Skeletal muscle tissue (tissue), 4 donors: Measurements from ENCODE around the gene MAP2K4. TPM values are rescaled to one million over a fixed set of nuclear protein-coding genes. Genes with fewer than 3 reads are reported as not detected.

ENCODE experiments used
- H3K27ac ChIP-seq: one replicate; pipeline ENCODE4 v1.7.0; 2013; ENCODE audit warnings: mild to moderate bottlenecking, low read depth, low read length, inconsistent platforms
- H3K27me3 ChIP-seq, 3 donors: one replicate each; pipeline ENCODE4 v1.7.0; 2013; ENCODE audit warnings: low read length in 3 of 3; ENCODE audit not compliant: control insufficient read depth in 3 of 3, insufficient read depth in 3 of 3
- H3K36me3 ChIP-seq, 3 donors: one replicate each; pipeline ENCODE4 v1.7.0; 2013; ENCODE audit warnings: low read length in 3 of 3; ENCODE audit not compliant: control insufficient read depth in 3 of 3, insufficient read depth in 3 of 3
- H3K4me1 ChIP-seq, 3 donors: one replicate each; pipeline ENCODE4 v1.7.0; 2013; ENCODE audit warnings: low read length in 3 of 3, mild to moderate bottlenecking in 3 of 3; ENCODE audit not compliant: control insufficient read depth in 3 of 3, insufficient read depth in 3 of 3
- H3K4me3 ChIP-seq, 3 donors: one replicate each; pipeline ENCODE4 v1.7.0; 2013; ENCODE audit warnings: low read length in 3 of 3
- H3K9ac ChIP-seq, 3 donors: one replicate each; pipeline ENCODE4 v1.7.0; 2013; ENCODE audit warnings: low read length in 3 of 3, mild to moderate bottlenecking in 3 of 3, moderate library complexity in 2 of 3, low read depth in 1 of 3
- H3K9me3 ChIP-seq, 3 donors: one replicate each; pipeline ENCODE4 v1.7.0; 2013; ENCODE audit warnings: low read length in 3 of 3; ENCODE audit not compliant: control insufficient read depth in 3 of 3
- total RNA-seq: library from RNA; depleted of rRNA; stranded (reverse); fragments of >200 nt; gene quantifications from one replicate; pipeline ENCODE4 v1.2.3, GENCODE V29; 2014
- donor health status: Osteomylitis.

The MAP2K4 gene
- total RNA-seq, 1 donor from 2014 or later, result 40.7 TPM

DNA sequence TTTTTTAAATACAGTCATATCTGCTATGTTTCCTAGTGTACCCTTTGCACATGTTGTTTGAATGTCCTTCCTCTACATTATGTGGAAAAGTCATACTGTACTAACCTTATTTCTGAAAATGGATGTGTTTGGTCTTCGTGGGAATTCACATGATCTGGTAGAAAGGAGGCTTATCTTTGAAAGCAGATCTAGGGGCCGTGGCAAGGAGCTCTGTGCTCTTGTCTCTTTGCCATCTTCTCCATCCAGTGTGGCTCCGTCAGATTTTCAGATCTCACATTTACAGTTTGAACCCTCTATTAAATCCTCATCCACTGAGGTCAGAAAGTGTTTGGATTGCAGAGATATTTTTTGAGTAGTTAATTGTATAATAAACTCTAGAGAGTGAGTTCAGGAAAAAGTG lies 32.9 kb downstream of the MAP2K4 start:
- peaks cover 6 to 7% (median 7%) of the 10 kb centered on the region in 3 donors for H3K4me1 ChIP-seq

GRCh38 chr17:12055889-12056288 lies 35.2 kb downstream of the MAP2K4 start:
- no peaks in the 10 kb centered on the region for H3K27me3 ChIP-seq
- H3K4me3 ChIP-seq, result no peak overlapping the region
- no peak overlapping the region for H3K27ac ChIP-seq
- peaks cover 5 to 7% (median 6%) of the 10 kb centered on the region in 3 donors for H3K4me1 ChIP-seq
- no peaks in the 10 kb centered on the region for H3K36me3 ChIP-seq
- no peaks in the 10 kb centered on the region for H3K9me3 ChIP-seq
- no peak overlapping the region for H3K9ac ChIP-seq

More for the DNA sequence above, 32.9 kb downstream of the MAP2K4 start:
- no peaks in the 10 kb centered on the region for H3K9me3 ChIP-seq
- H3K27ac ChIP-seq, result no peak overlapping the region
- no peaks in the 10 kb centered on the region for H3K36me3 ChIP-seq
- H3K9ac ChIP-seq, result no peak overlapping the region
- no peaks in the 10 kb centered on the region for H3K27me3 ChIP-seq
- no peak overlapping the region for H3K4me3 ChIP-seq

DNA sequence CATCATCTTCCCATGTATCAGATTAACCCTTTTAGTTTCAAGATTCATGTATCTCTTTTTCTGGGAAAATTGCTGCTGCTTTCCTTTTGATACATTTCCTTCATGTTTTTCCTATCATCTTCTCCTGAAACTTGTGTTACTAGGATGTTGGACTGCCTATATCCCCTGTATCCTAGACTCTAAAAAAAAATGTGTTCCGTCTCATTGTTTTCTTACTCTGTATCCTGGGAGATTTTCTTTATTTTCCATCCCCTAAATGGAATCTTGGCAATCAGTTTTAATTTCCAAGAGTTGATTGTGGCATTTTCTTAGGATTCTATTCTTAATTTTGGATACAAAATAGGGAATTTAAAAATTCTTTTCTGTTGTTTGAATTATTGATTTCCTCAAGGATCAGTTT lies 36.8 kb downstream of the MAP2K4 start:
- H3K27me3 ChIP-seq, result no peaks in the 10 kb centered on the region
- no peaks in the 10 kb centered on the region for H3K9me3 ChIP-seq
- H3K9ac ChIP-seq, result no peak overlapping the region
- H3K4me1 ChIP-seq, result peaks cover 0 to 2% (median under 1%) of the 10 kb centered on the region in 3 donors
- H3K27ac ChIP-seq, result no peak overlapping the region
- H3K36me3 ChIP-seq, result no peaks in the 10 kb centered on the region
- no peak overlapping the region for H3K4me3 ChIP-seq

GRCh38 chr17:12058535-12058934 lies 37.9 kb downstream of the MAP2K4 start:
- Histone ChIP-seq H3K9ac (no peak overlapping the region), H3K27ac (no peak overlapping the region), H3K36me3 (no peaks in the 10 kb centered on the region), H3K9me3 (no peaks in the 10 kb centered on the region), H3K27me3 (no peaks in the 10 kb centered on the region), H3K4me1 (peaks cover 0 to 2% (median 0%) of the 10 kb centered on the region in 3 donors), H3K4me3 (no peak overlapping the region)

DNA sequence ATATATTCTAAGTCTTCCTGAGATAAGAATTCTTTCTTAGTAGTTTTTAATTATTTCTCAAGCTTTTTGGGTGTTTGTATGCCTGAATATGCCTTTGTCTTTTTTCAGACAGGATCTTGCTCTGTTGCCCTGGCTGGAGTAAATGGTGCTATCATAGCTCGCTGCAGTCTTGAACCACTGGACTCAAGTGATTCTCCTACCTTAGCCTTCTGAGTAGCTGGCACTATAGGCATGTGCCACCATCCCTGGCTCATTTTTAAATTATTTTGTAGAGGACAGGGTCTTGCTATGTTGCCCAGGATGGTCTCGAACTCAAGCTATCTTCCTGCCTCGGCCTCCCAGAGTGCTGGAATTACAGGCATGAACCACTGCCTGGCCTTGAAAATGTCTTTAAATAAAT lies 41.6 kb downstream of the MAP2K4 start:
- no peak overlapping the region for H3K4me3 ChIP-seq
- no peaks in the 10 kb centered on the region for H3K36me3 ChIP-seq
- no peaks in the 10 kb centered on the region for H3K9me3 ChIP-seq
- H3K4me1 ChIP-seq, result peaks cover 0 to 2% (median 0%) of the 10 kb centered on the region in 3 donors
- no peaks in the 10 kb centered on the region for H3K27me3 ChIP-seq
- H3K27ac ChIP-seq, result no peak overlapping the region
- H3K9ac ChIP-seq, result no peak overlapping the region

GRCh38 chr17:12064395-12064794 lies 43.7 kb downstream of the MAP2K4 start:
- Histone ChIP-seq H3K36me3 (peaks cover 0 to 2% (median 0%) of the 10 kb centered on the region in 3 donors), H3K4me3 (no peak overlapping the region), H3K27ac (no peak overlapping the region), H3K9ac (no peak overlapping the region), H3K4me1 (no peaks in the 10 kb centered on the region), H3K9me3 (no peaks in the 10 kb centered on the region), H3K27me3 (no peaks in the 10 kb centered on the region)

GRCh38 chr17:12067485-12067884 lies 46.8 kb downstream of the MAP2K4 start:
- H3K4me3 ChIP-seq, result no peak overlapping the region
- peaks cover 0 to 2% (median 0%) of the 10 kb centered on the region in 3 donors for H3K36me3 ChIP-seq
- H3K9me3 ChIP-seq, result no peaks in the 10 kb centered on the region
- H3K27ac ChIP-seq, result no peak overlapping the region
- H3K27me3 ChIP-seq, result no peaks in the 10 kb centered on the region
- no peak overlapping the region for H3K9ac ChIP-seq
- H3K4me1 ChIP-seq, result no peaks in the 10 kb centered on the region

DNA sequence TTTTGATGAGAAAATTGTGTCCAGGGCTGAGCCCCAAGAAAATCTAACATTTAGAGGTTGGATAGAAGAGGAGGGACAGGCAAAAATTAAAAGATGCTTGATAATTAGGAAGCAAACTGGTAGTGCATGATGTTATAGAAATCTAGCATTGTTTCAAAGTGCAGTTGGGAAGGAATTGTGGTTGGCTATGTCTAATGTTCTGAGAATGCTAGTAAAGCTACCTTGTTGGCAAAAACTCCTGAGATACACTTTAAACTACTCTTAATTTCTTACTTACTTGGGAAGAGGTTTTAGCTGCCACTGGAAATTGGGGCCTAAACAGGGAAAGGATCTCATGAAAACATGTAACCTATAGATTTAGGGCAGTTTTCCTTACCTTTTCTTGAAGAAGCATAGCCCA lies 48.3 kb downstream of the MAP2K4 start:
- no peak overlapping the region for H3K4me3 ChIP-seq
- H3K27ac ChIP-seq, result no peak overlapping the region
- H3K36me3 ChIP-seq, result peaks cover 0 to 2% (median 0%) of the 10 kb centered on the region in 3 donors
- H3K27me3 ChIP-seq, result no peaks in the 10 kb centered on the region
- no peak overlapping the region for H3K9ac ChIP-seq
- no peaks in the 10 kb centered on the region for H3K4me1 ChIP-seq
- no peaks in the 10 kb centered on the region for H3K9me3 ChIP-seq

DNA sequence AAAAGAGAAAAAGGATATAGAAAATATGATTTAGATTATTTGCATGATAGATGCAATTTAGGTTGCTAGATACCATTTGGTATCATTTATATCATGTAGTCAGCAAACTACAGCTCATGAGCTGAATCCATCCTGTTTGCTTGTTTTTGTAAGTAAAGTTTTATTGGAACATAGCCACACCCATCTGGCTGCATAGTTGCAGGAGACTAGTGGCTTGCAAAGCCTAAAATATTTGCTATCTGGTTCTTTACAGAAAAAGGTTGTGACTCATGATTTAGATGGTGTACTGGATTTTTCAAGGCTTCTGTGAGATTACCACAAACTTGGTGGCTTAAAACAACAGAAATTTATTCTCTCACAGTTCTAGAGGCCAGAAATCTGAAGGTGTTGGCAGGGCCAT lies 49.9 kb downstream of the MAP2K4 start:
- Histone ChIP-seq H3K4me1 (no peaks in the 10 kb centered on the region), H3K9ac (no peak overlapping the region), H3K36me3 (peaks cover 0 to 2% (median 0%) of the 10 kb centered on the region in 3 donors), H3K9me3 (no peaks in the 10 kb centered on the region), H3K4me3 (no peak overlapping the region), H3K27me3 (no peaks in the 10 kb centered on the region), H3K27ac (no peak overlapping the region)

DNA sequence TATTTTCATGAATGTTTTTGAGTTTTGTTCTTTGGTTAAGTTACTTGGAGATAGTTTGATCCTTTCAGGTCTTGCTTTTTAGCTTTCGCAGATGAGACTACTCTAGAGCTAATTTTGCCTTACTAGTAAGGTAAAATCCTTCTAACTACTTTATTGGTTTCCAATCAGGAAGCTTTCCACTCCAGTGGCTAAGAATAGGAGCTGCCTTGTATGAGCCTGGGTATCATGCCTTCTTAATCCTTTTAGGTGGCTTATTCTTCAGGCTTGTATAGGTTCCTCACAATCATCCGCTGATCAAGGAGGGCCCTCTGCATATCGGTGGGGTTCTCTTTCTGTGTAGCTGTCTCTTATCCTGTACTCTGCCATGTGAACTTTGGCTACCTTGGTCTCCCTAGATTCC lies 53.7 kb downstream of the MAP2K4 start:
- Histone ChIP-seq H3K4me1 (no peaks in the 10 kb centered on the region), H3K27ac (no peak overlapping the region), H3K9me3 (no peaks in the 10 kb centered on the region), H3K36me3 (peaks cover 0 to 6% (median 3%) of the 10 kb centered on the region in 3 donors), H3K9ac (no peak overlapping the region), H3K4me3 (no peak overlapping the region), H3K27me3 (no peaks in the 10 kb centered on the region)

- H3K9ac ChIP-seq, result no peak overlapping the region
- no peak overlapping the region for H3K27ac ChIP-seq
- H3K36me3 ChIP-seq, result peaks cover 0 to 6% (median 5%) of the 10 kb centered on the region in 3 donors
- no peak overlapping the region for H3K4me3 ChIP-seq
- no peaks in the 10 kb centered on the region for H3K9me3 ChIP-seq
- no peaks in the 10 kb centered on the region for H3K4me1 ChIP-seq
- H3K27me3 ChIP-seq, result no peaks in the 10 kb centered on the region
Measured at GRCh38 chr17:12077773-12078172, 57.1 kb downstream of the MAP2K4 start.
